ENCODE results near the gene DCXR.

Gene DCXR

DNA sequence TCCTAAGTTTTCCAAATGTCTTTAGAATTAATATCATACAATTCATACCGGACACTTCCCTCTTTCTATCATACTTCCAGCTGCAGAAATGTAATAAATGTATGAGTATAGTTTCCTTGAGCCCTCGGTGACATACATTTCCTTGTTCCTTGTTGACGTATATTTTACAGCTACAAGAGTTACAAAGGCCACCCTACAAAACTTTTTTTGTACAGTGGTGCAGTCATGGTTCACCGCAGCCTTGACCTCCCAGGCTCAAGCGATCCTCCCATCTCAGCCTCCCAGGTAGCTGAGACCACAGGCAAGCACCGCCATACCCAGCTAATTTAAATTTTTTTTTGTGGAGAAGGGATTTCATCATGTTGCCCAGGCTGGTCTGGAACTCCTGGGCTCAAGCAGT lies 35.3 kb upstream of the DCXR start:
- no peak for DNase-seq (ENCODE audit: low read depth)

DNA sequence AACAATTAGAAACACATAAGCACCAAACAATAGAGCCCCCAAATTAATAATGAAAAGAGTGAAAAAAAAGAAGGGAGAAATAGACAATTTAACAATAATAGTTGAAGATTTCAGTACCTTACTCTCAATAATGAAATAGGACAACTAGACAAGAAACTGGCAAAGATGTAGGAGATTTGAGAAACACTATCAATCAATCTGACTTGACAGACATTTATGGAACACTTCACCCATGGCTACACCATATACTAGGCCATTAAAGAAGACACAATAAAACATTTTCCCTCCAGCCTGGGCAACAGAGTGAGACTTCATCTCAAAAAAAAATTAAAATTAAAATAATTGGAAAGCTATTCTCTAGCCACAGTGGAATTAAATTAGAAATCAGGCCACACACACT lies 33.1 kb upstream of the DCXR start:
- DNase-seq (ENCODE audit: low read depth), result no peak

DNA sequence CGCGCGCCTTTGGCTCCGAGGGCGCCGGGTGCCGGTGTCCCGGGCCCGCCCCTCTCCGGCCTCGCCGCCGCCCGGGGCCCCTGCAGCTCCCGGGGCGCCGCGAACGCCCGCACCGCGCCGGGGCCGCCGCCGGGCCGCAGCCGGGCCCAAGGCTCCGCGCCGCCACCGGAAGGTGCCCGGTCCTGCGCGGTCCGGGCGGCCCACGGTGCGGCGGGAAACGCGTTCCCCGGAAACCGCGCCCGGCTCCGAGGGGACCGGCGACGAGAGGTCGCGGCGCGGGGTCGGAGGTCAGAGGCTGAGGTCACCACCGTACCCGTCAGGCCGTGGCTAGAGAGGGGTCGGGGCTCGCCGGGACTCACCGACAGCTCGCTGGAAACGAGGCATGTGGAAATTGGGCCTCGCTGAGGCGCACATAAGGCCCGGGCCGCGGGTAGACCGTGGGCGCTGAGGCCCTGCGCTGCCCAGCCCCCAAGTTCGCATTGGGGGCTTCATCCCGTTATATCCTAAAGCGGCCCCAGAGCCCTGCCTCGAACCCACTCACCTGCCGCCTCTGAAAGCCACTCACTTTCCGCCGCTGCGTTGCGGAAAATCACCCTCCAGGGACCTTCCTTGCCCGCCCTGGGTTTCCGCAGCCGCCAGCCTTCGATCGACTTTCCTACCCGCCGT lies 28.3 kb upstream of the DCXR start, which contains the start of gene DUS1L:
Gene DUS1L (minus strand): TSS at position 167 of the 666 bp plus-strand sequence. CDS start 745 bp downstream, outside the sequence.
- peak; percentile 60 for DNase-seq (ENCODE audit: low read depth)

DNA sequence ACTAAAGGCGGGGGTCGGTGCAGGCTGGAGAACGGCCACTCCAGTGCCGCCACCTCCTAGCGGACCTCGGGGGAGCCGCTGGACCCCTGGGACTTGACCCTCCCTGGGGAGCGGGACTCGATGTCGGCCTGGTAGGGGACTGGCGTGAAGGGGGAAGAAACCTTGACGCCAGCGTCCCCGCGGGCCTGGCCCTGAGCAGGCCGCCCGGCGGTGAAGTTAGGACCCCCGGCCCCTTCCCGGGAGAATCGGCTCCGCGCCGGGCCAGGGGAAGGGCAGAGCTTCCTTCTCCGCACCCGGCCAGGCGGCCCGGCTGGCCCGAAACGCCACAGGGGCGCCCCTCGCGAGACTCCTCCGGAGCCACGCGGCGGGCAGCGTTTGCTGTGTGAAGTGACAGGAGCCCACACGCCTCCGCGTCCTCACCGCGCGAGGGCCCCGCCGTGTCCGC lies 27.7 kb upstream of the DCXR start:
- no peak for DNase-seq (ENCODE audit: low read depth)

DNA sequence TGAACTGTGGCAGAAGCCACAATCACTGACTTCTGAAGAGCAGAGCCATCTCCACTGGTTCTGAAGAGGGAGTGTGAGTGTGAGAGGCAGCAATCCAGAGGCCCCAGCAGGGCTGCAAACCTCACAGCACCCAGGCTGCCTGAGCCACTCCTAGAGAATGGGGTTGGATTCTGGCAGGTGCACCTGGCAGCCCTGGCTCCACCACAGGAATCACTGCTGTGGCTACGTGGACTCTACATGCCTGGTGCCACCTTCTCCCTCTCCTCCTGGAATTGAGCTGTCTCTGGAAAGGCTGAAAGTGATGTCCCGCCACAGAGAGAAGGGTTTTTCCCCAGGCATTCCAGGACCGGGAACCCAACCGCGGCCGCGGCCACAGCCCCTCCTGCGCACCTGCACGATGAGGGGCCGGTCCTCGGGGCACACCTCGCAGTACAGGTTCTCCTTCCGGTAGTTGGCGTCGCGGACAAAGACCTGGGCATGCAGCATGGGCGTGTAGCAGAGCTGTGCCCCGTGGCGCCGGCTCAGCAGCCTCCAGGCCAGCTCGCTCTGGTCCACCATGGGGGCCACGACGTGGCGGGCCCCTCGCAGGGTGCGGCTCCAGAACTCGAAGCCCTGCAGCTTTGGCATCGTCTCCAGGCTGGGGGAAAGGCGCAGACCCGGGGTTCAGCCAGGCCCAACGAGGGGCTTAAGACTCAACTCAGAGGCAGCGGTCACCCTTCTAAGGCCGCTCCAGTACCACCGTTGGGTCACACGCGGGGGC lies 27.1 kb upstream of the DCXR start:
- DNase-seq (ENCODE audit: low read depth), result no peak

DNA sequence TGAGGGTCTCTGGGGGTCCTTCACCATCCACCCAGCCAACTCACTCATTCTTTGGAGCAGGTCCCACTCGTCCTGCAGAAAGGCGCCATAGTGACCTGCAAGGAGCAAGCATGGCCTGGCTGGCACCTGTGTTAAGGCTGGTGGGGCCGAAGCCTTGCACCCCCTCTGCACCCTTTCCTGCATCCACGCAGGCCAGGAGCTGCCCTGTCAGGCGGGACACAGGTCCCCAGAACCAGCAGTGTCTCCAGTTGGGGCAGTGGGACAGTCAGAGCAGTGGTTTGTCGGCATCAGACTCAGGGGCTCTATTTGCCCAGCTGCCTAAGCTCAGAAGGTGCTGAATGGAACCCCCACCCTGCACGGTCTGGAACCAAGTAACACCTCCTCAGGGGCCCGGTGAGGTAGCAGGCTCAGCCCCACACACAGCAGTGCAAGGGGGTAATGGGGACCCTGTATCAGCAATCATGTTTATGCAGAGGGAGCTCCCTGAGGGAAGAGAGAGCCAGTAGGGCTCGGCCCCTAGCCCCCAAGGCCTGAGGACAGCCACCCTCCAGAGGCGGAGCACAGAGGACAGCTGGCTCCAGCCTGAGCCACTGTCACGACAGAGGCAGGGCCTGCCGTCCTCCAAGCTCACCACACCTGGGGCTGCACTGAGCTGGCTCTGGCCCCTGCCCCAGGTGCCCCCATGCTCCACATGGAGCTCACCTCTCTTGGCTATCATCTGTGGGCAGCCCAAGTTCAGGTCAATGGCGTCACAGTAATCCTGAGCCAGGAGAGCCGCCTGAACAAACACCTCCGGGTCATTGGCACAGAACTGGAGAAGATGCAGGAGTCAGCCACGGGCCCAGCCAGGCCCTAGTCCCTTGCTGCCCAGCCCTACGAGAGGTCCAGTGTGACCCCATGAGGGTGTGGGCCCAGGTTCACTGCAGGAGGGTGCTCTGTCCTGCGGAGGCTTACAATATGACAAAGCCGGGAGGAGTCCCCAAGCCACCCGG lies 26.2 kb upstream of the DCXR start:
- no peak for DNase-seq (ENCODE audit: low read depth)

DNA sequence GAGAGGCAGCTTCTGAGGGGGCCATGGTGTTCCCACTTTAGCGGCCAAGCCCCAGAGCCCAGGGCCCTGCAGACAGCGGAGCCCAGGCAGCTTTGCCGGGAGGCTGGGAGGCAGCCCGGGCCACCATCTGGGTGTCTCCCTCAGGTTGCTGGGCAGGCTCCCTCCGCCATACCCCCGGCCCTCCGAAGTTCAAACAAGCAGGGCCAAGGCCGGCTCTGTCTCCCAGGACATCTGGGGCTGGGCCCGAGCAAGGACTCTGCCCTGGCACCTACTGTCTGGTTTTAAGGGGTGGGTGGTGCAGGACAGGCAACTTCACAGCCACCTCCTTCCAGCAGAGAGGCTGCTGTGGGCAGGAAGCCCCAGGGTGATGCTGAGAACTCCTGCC lies 25.5 kb upstream of the DCXR start:
- no peak for DNase-seq (ENCODE audit: low read depth)

DNA sequence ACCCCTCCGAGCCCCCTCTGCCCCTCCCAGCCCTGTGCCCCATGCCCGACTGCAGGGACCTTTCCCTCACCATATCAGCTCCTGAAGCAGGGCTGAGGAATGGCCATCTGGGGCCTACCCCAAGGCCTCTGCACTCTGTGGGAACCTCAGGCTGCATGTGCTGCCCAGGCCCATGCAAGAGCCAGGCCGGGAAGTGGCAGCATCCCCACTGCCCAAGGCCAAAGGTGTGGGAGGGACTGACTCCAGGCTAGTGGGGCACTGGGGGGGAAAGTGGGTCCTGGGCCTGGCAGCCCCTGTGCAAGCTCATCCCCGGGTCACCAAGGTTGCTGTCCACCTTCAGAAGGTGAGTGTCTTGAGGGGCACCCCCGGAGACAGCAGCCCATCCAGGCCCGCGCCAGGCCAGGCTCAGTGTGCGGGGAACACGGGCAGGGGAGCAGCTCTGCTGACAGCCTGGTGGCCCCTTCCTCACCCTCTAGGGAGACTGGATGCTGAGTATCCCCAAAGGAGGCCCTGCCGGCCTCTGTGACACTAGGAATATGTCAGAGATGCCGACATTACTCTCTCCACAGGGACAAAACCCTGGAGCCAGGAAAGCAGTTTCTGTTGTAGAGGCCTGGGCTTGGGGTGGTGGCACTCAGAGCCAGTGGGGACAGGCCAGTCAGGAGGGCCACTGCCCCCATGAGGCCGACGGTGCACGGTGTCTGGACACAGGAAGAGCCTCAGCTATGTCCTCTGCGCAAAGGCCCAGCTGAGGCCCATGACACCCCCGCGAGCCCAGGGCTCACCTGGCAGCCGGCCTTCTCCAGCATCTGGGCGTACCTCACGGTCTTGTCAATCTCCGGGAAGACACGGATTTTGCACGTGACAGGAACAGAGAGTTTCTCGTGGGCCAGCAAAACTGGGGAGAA lies 24.8 kb upstream of the DCXR start:
- no peak for DNase-seq (ENCODE audit: low read depth)

DNA sequence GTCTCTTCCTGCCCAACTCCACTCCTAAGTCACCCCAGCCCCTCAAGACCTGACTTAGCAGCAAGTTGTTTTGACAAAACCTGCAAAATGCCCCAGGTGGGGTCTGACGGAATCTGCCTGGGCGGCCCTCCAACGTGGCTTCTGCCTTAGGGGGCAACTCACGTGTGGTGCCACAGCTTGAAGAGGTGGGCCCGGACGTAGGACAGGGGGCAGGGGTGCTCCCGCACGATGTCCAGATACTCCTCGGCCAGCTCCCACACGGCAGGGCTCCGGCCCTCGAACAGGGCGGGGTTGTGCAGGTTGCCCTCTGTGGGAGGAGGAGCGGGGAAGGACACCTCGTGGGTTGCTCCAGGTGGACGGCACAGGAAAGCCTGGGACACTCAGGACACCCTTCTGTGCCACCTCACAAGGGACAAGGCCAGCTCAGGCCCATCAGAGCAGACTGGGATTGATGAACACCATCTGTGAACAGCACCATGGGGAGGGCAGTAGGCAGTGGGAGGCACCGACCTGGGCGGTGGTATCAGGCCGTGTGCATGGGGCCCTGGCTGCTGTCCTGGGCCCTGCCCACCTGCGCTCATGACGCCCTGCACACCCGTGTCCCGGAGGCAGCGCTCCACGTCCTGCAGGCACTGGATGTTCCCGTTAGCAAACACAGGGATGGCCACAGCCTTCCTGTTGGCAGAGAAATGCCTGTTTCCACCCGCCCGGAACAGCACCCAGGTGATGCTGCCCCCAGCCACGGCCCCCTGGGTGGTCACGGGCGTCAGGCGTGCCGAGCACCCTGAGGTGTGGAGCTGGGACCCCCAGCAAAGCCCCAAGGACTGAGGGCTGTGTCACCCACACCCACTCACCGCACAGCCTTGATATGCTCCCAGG lies 23.8 kb upstream of the DCXR start:
- DNase-seq (ENCODE audit: low read depth), result no peak

DNA sequence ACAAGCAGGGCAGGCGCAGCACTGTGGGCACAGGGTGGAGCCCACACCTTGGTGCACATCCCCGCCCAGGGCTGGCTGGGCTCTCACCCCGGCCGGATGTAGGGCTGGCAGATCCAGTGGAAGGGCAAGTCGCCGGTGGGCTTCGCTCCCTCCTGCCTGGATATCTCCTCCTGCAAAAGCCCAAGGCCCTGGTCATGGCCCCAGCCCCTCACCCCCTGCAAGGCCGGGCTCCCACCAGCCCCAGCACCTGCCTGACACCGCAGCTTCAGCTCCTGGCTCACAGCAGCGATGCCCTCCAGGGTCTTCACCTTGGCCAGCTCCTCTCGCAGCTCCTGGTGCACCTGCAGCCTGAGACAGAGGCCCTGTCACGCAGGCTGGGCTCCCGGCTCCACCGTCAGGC lies 23.1 kb upstream of the DCXR start:
- DNase-seq (ENCODE audit: low read depth), result no peak

DNA sequence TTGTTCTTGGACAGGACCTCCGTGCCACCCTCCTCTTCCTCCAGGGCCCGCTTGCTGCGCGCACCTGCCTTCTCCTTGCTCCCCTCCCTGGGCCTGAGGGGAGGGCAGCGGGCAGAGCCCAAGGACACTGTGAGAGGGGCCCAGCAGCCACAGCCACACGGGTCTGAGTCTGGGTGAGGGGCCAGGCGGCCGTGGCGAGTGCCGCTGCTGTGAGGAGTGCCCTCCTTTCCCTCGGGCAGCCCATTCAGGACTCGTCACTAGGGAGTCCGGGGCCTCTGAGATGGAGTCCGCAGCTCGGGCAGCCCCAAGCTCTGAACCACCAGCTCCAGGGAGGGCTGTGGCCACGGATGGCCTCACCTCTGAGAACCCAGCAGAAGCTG lies 22.5 kb upstream of the DCXR start:
- no peak for DNase-seq (ENCODE audit: low read depth)

DNA sequence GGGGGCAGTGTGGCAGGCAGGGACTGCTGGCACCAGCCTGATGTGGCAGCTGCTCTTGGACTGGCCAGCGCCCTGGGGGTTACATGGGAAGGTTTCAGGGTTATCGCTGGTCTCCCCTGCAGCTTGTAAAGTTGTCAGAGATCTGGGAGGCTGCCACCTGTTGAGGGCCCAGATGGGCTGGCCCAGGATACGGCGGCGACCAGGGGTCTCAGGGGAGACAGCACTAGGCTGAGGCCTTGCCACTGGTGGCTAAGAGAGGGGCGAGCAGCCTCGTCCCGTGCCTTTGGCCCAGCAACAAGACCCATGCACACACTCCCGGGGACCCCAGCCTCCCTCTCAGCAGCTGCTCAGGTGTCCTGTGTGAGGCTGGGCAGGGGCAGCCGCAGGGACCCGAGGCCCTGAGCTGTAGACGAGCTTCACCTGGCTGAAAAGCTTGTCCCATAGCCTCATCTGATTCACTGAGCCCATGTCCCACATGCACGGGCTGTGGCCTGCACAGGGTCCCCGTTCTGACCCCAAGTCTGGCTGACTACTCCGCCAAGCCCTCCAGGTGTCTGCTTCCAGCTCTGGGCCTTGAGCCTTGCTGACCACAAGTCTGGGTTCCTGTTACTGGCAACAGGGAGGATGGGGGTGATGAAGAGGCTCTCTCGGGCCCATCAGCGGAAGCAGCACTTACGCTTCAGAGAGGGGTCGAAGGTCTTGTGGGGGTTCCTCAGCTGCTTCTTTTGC lies 21.9 kb upstream of the DCXR start:
- no peak for DNase-seq (ENCODE audit: low read depth)

DNA sequence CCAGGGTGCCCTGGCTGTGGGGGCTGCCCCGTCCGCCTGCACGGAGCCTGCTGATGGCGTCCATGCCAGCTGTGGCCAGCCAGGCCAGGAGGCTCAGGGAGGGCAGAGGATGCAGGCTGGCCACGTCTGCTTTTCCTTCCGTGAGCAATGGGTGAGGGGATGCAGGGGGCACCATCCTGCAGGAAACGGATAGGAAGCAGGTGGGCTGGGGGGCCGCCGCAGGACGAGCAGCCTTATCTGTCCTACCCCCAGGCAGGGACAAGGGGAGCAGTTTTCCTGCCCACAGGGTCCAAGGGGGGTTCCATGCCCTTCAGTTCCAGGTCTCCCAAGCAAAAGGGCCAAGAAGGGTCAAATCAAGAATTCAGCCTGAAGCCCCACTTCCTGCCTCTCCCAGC lies 21.4 kb upstream of the DCXR start:
- DNase-seq (ENCODE audit: low read depth), result no peak

DNA sequence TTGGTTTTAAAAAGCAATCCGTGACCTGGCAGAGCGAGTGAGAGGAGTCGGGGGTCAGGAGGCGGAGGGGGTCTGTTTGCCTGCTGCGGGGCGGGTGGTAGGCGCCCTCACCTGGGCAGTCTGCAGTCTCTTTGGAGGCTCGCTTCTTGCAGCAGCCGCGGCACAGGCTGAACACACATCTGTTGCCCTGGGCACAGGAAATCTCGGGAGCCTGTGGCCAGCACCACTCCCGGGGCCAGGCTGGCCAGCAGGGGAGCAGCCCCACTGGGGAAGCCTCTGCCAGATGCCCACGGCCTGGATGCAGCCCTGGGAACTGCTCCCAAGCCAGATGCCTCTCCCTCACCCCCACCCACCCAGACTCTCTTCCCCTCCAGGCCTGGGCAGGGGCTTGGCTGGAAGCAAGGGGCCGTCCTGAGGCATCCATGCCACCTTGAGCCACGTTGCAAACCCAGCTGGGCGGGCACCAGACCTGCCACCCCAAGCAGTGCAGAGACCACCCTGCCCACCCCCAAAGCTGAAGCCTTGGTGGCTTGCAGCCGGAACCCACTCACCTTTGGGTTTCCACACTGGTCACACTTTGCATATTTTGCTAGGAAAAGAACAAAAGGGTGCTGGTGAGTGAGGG lies 20.8 kb upstream of the DCXR start:
- DNase-seq (ENCODE audit: low read depth), result no peak

DNA sequence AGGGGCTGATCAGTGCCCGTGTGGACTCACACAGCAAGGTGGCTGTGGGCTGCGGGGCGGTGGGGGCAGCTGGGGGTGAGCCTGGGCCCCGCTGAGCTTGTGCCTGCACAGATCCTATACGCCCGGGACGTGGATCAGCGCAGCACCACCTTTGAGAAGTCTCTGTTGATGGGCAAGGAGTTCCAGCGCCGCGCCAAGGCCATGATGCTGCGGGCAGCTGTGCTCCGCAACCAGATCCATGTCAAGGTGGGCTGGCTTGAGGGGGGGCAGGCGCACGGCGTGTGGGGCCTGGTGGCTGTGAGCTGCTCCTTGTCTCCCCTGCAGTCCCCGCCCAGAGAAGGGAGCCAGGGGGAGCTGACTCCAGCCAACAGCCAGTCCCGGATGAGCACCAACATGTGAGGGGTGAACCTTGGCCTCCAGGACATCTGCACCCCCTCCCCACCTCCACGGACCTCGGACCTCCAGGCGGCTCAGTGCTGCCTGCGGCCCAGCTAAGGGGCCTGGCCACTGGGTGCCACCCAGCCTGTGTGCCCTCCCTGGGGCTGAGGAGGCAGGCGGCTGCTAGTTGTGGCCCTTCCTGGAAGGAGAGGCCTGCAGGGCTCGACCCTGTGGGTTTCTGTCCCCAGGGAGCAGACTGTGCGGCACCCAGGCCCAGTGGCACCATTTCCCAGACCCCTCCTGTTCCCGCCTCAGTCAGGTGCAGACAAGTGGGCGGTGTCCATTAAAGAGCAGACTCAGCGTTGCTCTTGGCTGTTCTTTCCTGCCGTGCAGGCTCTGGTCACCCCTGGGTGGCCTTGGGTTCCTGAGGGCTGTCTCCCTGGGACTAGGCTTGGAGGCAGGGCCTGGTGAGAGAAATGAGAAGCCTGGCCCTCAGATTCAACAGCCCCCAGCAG lies 19.5 kb upstream of the DCXR start:
- no peak for DNase-seq (ENCODE audit: low read depth)

DNA sequence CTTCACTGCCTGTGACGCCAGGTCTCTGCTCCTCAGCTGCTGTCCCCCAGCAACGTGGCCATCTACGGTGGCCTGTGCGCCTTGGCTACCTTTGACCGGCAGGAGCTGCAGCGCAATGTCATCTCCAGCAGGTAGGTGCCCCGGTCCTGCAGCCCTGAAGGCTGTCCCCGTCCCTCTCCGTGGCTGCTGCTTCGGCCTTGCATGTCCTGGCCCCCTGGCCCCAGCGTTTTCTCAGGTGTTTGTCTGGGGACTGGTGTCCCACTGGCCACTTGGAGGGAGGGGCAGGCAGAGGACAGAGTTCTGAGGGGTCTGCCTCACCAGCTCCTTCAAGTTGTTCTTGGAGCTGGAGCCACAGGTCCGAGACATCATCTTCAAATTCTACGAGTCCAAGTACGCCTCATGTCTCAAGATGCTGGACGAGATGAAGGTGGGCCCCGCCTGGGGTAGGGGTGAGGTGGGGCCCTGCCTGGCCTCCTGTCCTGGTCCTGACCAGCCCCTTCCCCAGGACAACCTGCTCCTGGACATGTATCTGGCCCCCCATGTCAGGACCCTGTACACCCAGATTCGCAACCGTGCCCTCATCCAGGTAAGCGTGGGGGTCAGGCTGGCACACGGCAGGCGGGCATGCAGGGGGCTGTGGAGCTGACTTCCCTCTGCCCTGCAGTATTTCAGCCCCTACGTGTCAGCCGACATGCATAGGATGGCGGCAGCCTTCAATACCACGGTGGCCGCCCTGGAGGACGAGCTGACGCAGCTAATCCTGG lies 18.6 kb upstream of the DCXR start:
- no peak for DNase-seq (ENCODE audit: low read depth)

Data from activated T-helper 1 cell treated with Interleukin-2 at 50 U/mL for 16 hours (primary cell).